NCI-H524 (cell line): ENCODE results near the gene TASP1.

Experiments used
- DNase-seq, 2 experiments: peaks; one replicate each; lab custom pipeline; 2025; lab: John Stamatoyannopoulos, UW

TASP1 gene

DNA sequence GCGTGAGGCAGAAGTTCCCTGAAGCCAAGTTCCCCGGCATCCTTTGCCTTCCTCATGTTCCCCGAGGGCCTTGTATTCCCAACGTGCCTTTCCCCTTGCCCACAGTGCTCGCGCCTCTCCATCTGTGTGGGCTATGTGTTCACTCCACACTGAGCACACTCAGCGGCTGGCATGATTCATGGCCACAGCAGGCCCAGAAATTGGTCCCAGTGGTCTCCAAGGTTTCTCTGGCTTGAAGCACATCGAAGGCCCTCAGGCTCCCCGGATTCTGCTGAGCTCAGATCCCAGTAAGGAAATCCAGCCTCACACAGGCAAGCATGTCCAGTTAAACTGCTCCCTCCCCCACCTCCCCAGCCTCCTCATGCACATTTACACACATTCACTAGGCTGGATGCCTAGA lies 294.1 kb downstream of the TASP1 start:
- DNase-seq: no peak

DNA sequence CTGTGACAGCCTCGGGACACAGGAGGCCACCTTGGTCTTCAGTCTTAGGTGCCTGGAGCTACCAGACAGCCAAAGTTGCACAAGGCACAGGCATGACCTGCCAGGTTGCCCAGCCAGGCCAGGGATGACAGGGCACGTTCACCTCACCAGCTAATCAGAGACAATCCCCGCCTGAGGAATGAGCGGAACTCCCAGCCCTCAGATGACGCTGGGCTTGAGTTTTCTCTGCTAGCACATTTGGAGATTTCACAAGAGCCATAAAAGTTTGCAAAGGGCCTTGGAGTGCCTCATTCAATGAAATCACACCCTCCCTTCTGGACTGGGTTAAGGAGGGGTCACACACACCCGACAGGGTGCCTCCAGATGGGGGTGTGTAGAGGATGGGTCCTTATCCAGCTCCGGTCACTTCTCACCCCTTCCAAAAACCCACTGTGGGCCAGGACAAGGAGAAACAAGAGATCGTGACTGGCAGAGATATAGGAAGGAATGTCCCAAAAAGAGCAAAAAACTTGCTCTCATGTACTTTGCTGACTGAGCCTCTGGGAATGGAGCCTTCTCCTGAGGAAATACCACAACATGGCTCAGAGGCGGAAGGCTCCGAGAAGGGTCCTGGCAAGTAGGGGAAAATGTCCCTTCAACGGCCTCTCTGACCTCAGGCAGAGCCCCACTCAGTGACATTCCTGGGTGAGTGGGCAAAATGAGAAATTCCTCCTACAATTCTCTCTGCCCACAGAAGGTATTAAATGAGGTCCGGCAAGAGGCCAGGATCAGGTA lies 296.1 kb downstream of the TASP1 start:
- DNase-seq: no peak

DNA sequence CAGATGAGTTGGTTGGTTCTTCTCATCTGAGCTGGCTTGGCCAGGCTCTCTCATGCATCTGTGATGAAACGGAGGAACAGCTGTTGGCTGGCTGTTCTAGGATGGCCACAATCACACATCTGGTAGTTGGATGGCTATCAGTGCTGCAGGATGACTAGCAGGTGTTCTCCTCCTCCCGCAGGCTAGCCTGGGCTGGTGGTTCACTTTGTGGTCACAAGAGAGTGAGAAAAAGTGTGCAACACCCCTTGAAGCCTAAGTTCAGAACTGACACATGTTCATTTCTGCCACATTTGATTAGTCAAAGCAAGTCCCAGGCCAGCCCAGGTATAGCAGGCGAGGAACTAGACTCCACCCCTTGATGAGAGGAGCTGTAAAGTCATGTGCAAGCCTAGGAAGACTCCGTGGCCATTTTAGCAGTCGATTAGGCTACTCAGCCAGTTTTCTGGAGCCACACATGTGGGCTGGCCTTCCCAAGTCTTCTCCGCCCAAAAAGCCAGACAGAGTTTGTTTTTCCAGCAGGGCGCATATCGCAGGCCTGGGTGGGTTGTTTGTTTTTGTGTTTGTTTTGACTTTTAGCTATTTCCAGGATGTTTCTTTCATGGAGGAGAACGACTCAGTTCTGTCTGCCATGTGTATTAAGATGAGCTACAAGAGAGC lies 296.9 kb downstream of the TASP1 start:
- DNase-seq: no peak

DNA sequence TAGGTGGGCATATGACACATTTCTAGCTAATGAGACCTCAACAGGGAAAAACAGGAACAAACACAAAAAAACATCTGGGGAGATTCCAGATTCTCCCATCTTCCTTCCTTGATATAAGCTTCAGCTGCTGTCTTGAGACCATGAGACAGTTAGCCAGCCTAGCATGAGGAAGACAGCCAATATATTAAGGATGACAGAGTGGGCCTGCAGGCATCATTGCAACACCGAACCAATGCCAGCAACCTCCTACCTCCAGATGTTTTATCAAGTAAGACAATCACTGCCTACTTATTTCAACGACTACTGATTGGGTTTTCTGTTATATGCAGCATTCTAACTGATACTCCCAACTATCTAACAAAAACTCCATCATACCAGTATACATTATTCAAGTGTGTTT lies 298.6 kb downstream of the TASP1 start:
- no peak for DNase-seq
